ENCODE results near the gene MORF4L2. TPM values are rescaled to one million over a fixed set of nuclear protein-coding genes. Genes with fewer than 3 reads are reported as not detected.

The MORF4L2 gene
- total and polyA plus RNA-seq, 2 experiments from 2014 or later = 482 to 664 TPM

- Histone ChIP-seq H3K4me2 (ENCODE audit: unreplicated experiment) (peak within 1 kb of the TSS; percentile 92), H3K27me3 (replicated peaks; ENCODE audit: insufficient read depth) (no peaks in the 10 kb centered on the region), H3F3A (ENCODE audit: insufficient read depth) (peaks cover 6% of the 10 kb centered on the region; the same call in 1 of the 2 replicates), H4K20me1 (ENCODE audit: insufficient read depth) (no peaks in the 10 kb centered on the region), H3K4me3 (peak within 1 kb of the TSS; percentile 84), H3K4me1 (ENCODE audit: insufficient read depth) (peaks cover 18% of the 10 kb centered on the region), H3K27ac (peak within 1 kb of the TSS; percentile 80), H3K9ac (peak within 1 kb of the TSS; percentile 85), H3K36me3 (ENCODE audit: low read depth) (no peaks in the 10 kb centered on the region), H3K9me3 (ENCODE audit: low read depth) (no peaks in the 10 kb centered on the region), H2AFZ (peak within 1 kb of the TSS; percentile 95), H3K9me2 (ENCODE audit: insufficient read depth) (no peaks in the 10 kb centered on the region), H3K79me2 (ENCODE audit: insufficient read depth) (peaks cover 10% of the 10 kb centered on the region)
- peak; percentile 63 for DNase-seq
- 1 to 3% methylated on average over 12 to 32 of the region's 32 CpGs for WGBS, 2 experiments (ENCODE audit: low coverage in 1 of 2, low lambda C conversion rate in 2 of 2, missing lambda C conversion rate in 2 of 2)
- in situ Hi-C loops (cut with MboI) = no loop called here
- TF ChIP-seq EZH2phosphoT487 (IDR thresholded peaks at IDR 0.05; ENCODE audit: insufficient read depth, low read depth) = no peak
- no peak for TF ChIP-seq EZH2 (IDR thresholded peaks at IDR 0.05; ENCODE audit: insufficient read depth, poor library complexity, severe bottlenecking)
Observed at GRCh38 chrX:103628386-103629317, 57.8 kb downstream of the MORF4L2 start, which contains the start of gene TCEAL1. TCEAL1 (plus strand) TSS chrX:103628975; CDS start chrX:103629917, 942 bp downstream.

- no peak for TF ChIP-seq EZH2 (IDR thresholded peaks at IDR 0.05; ENCODE audit: insufficient read depth, poor library complexity, severe bottlenecking)
- TF ChIP-seq EZH2phosphoT487 (IDR thresholded peaks at IDR 0.05; ENCODE audit: insufficient read depth, low read depth) = no peak
- Histone ChIP-seq H3K4me2 (ENCODE audit: unreplicated experiment) (peak overlapping the region; percentile 12), H3K9me2 (ENCODE audit: insufficient read depth) (no peaks in the 10 kb centered on the region), H3K4me1 (ENCODE audit: insufficient read depth) (peaks cover 18% of the 10 kb centered on the region), H3K4me3 (no peak overlapping the region), H3K36me3 (ENCODE audit: low read depth) (no peaks in the 10 kb centered on the region), H4K20me1 (ENCODE audit: insufficient read depth) (no peaks in the 10 kb centered on the region), H3K9ac (0 out of 2 replicates have a peak overlapping the region, but pooled peaks have one; percentile 21), H3K9me3 (ENCODE audit: low read depth) (no peaks in the 10 kb centered on the region), H3F3A (ENCODE audit: insufficient read depth) (peaks cover 6% of the 10 kb centered on the region; the same call in 1 of the 2 replicates), H3K27ac (peak overlapping the region; percentile 54), H2AFZ (no peak overlapping the region), H3K79me2 (ENCODE audit: insufficient read depth) (peaks cover 10% of the 10 kb centered on the region), H3K27me3 (replicated peaks; ENCODE audit: insufficient read depth) (no peaks in the 10 kb centered on the region)
- DNase-seq = peak; percentile 69
- in situ Hi-C loops (cut with MboI) = no loop called here
Observed at GRCh38 chrX:103626855-103627254, 59.6 kb downstream of the MORF4L2 start.

Other genes with a start within 250 kb of the MORF4L2 start
- gene RAB40A, start 167.2 kb downstream of the MORF4L2 start, total RNA-seq (2014; rRNA removed; shearing (Covaris generic)) = not detected in 2 replicates
- gene RAB40A, start 167.2 kb downstream of the MORF4L2 start, polyA plus RNA-seq (2016; fragmentation: Nextera tagmentation; extraction: Ambion mirVana) = 0.16 and 0.34 TPM in 2 replicates
- 41.1 and 44.5 TPM in 2 replicates for gene TCEAL4, start 101.2 kb downstream of the MORF4L2 start, total RNA-seq (2014; rRNA removed; shearing (Covaris generic))
- gene TCEAL4, start 101.2 kb downstream of the MORF4L2 start, polyA plus RNA-seq (2016; fragmentation: Nextera tagmentation; extraction: Ambion mirVana) = 108 and 112 TPM in 2 replicates
- gene TCEAL3, start 78.7 kb downstream of the MORF4L2 start, total RNA-seq (2014; rRNA removed; shearing (Covaris generic)) = 16.3 and 33.4 TPM in 2 replicates
- 53.1 and 58.1 TPM in 2 replicates for gene TCEAL3, start 78.7 kb downstream of the MORF4L2 start, polyA plus RNA-seq (2016; fragmentation: Nextera tagmentation; extraction: Ambion mirVana)
- 22.8 and 30.7 TPM in 2 replicates for gene TCEAL1, start 57.7 kb downstream of the MORF4L2 start, total RNA-seq (2014; rRNA removed; shearing (Covaris generic))
- 30.6 and 32.0 TPM in 2 replicates for gene TCEAL1, start 57.7 kb downstream of the MORF4L2 start, polyA plus RNA-seq (2016; fragmentation: Nextera tagmentation; extraction: Ambion mirVana)
- gene TMEM31, start 24.2 kb upstream of the MORF4L2 start, total RNA-seq (2014; rRNA removed; shearing (Covaris generic)) = not detected in 2 replicates
- gene TMEM31, start 24.2 kb upstream of the MORF4L2 start, polyA plus RNA-seq (2016; fragmentation: Nextera tagmentation; extraction: Ambion mirVana) = 0.26 and 0.28 TPM in 2 replicates
- gene PLP1, start 90.1 kb upstream of the MORF4L2 start, total RNA-seq (2014; rRNA removed; shearing (Covaris generic)) = 0.22 and 0.76 TPM in 2 replicates
- gene PLP1, start 90.1 kb upstream of the MORF4L2 start, polyA plus RNA-seq (2016; fragmentation: Nextera tagmentation; extraction: Ambion mirVana) = 0.29 and 0.53 TPM in 2 replicates
- gene RAB9B, start 145.6 kb upstream of the MORF4L2 start, total RNA-seq (2014; rRNA removed; shearing (Covaris generic)) = 0.89 and 1.5 TPM in 2 replicates
- 0.80 and 0.81 TPM in 2 replicates for gene RAB9B, start 145.6 kb upstream of the MORF4L2 start, polyA plus RNA-seq (2016; fragmentation: Nextera tagmentation; extraction: Ambion mirVana)

Data from GM23248 (cell line).